Stimulated activated CD4-positive, alpha-beta T cell treated with anti-CD3 and anti-CD28 coated beads, Interleukin-2, amount 100 ng/mL, for 24 hours (primary cell): Measurements from ENCODE around the gene ITGB5.

Experiments used
- DNase-seq, 2 donors: peaks; one replicate each; pipeline ENCODE4 v3.0.0-alpha.2; 2020

The ITGB5 gene

DNA sequence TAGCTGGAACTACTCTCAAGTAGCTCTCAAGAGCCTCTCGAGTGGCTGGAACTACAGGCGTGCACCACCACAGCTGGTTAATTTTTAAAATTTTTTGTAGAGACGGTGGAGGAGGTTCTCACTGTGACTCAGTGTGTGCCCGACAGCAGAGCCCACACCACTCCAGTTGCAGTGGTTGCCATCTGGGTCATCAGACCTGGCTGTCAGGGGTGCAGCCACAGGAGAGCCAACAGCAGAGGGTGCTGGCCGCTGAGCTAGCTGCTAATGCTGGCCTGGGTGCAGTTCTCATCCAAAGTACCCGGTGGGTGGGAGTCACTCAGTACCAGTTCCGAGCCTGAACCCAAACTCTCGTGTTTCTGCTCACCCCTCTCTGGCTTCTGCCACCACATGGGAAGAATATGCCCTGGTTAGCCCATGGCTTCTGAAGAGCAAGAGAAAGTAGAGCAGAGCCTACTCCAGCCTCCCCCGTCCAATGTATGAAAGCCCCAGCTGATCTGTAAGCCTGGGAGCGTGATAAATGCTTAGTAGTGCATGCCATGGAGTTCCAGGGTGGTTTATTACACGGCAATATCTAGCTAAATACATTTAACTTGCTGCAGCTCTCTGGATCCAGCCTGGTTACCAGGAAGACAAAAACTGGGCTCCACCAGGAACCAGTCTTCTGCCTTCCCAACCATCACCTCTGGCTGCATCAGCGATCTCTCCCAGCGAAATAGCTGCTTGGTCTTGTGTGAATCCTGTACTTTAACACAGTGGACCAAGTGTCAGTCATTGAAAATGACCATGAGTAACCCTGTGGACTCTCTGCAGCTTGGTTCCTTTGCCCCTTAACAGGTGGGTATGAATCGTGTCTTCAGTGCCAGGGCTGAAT is 139.8 kb downstream of the ITGB5 start:
- no peak for DNase-seq

DNA sequence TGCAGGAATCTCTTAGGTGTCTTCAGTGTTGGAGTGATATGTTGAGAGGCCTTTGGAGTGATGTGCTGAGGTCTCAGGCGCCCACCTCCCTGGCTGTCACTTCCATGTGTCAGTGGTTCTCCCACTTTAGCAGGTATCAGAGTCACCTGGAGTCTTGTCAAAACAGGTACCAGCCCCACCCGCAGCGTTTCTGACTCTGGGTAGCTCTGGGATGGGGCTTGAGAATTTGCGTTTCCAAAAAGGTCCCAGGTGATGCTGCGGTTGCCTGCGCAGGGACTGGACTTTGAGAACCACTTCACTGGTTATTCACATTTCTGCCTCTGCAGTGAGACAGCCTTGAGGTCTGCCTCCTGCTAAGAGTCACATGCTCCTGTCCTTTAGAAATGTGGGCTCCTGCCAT is 141.4 kb downstream of the ITGB5 start:
- DNase-seq = no peak

DNA sequence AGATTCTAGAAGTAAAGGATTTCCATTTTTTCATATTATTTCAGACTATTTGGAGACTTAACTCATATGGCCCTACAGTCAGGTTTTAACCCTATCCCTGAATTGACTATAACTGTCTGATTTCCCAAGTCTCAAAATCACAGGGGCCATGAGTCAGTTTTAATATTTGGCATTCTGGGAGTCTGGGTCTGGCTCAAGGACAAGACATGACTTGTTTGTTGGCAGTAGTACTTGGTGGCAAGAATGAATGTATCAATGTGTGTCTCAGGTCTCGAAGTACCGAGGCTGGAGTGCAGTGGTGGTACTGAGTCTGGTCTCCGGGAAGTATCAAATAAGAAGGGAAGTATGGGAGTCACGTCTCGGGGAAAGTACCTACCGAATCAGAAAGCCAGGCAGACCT is 146.1 kb downstream of the ITGB5 start:
- DNase-seq = no peak

GRCh38 chr3:124731760-124732159 is 155.4 kb downstream of the ITGB5 start:
- DNase-seq = no peak

GRCh38 chr3:124730941-124731297 is 156.2 kb downstream of the ITGB5 start:
- peak in 1 of 2 donors; percentile 34 for DNase-seq

- DNase-seq = peak; percentile 94 to 97
Measured at GRCh38 chr3:124730129-124730940, 156.8 kb downstream of the ITGB5 start, which contains the start of gene UMPS. UMPS (plus strand) TSS chr3:124730452; CDS start chr3:124730472, 20 bp downstream.

DNA sequence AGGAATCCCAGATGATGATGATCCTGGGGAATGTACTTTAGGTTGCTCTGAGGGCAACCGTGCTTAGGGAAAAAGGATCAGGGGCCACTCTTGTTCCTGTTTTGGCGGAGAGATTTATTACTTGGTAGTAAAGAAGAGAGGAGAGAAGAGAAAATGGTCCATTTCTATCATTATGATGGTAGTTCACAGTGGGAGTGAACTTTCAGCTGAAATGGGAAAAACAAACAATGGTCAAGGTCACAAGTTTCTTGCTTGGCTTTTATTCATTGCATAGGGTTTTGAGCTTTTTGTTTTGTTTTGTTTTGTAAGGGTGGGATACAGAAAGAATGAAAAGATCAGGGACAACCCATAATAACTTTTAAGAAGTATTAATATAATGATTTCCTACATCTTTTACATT is 164.6 kb downstream of the ITGB5 start:
- DNase-seq = no peak

DNA sequence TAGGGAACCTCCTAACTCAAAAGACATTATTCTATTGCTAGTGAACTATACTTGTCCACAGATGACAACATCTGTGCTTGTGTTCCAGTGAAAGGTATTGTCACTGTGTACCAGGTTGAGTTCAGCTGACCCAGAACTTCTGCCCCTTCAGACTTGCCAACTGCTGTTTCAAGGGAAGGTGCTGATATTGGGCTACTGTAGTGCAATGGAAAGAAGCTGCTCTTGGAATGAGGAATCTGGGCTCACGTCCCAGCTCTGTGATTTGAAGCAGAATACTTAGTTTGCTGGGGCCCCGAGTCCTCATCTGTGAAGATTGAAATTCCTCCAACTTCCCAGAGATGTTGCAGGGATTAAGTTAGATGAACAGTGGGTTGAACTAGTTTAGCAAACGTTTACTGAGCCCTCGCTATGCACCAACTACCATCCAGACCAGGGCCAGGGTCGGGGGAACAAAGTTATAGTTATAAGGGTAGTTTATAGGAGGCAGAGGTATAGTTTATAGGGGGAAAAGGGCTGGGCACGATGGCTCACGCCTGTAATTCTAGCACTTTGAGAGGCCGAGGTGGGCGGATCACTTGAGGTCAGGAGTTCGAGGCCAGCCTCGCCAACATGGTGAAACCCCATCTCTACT is 172.8 kb downstream of the ITGB5 start:
- DNase-seq = no peak
